Measurements from ENCODE around the gene ABTB2. TPM values are rescaled to one million over a fixed set of nuclear protein-coding genes. Genes with fewer than 3 reads are reported as not detected.
"Not testable (repeated sequence)": the region's sequence is repeated elsewhere in the genome, so short reads cannot be mapped to it uniquely, and the experiment has no call there.

ABTB2 gene
- polyA plus RNA-seq, 1 donor from 2014 or later: 0.68 TPM

- no peak overlapping the region for H2AFZ ChIP-seq (ENCODE audit: low read depth, low read length)
These were observed 37.0 kb upstream of the ABTB2 start for GRCh38 chr11:34394771-34395300.

GRCh38 chr11:34387653-34388052 lies 29.8 kb upstream of the ABTB2 start:
- Histone ChIP-seq H3K9me3 (ENCODE audit: low read length) (no peaks in the 10 kb centered on the region), H3K36me3 (ENCODE audit: insufficient read depth, low read length) (no peaks in the 10 kb centered on the region), H3K27ac (ENCODE audit: low read length) (no peak overlapping the region), H3F3A (ENCODE audit: insufficient read depth, low read length, poor library complexity, severe bottlenecking) (no peaks in the 10 kb centered on the region), H3K79me2 (replicated peaks; ENCODE audit: insufficient read depth, low read length) (no peaks in the 10 kb centered on the region), H3K9ac (ENCODE audit: low read length) (no peak overlapping the region), H3K4me3 (ENCODE audit: low read length) (no peak overlapping the region), H3K27me3 (ENCODE audit: insufficient read depth, low read depth, low read length) (no peaks in the 10 kb centered on the region), H2AFZ (ENCODE audit: low read depth, low read length) (no peak overlapping the region), H3K4me2 (ENCODE audit: low read length) (no peak overlapping the region), H3K9me2 (ENCODE audit: insufficient read depth, low read length) (no peaks in the 10 kb centered on the region), H4K20me1 (ENCODE audit: insufficient read depth) (no peaks in the 10 kb centered on the region)
- TF ChIP-seq EZH2 (IDR thresholded peaks at IDR 0.05; ENCODE audit: borderline replicate concordance, insufficient read depth, low read length, poor library complexity, severe bottlenecking): no peak
- no peak for TF ChIP-seq SMC3 (conservative IDR thresholded peaks at IDR 0.05; ENCODE audit: poor library complexity)
- no peak for TF ChIP-seq TAF1 (IDR thresholded peaks at IDR 0.05; ENCODE audit: low read depth)
- no peak for TF ChIP-seq MXI1 (conservative IDR thresholded peaks at IDR 0.05; ENCODE audit: poor library complexity, severe bottlenecking)
- TF ChIP-seq POLR2AphosphoS5 (IDR thresholded peaks at IDR 0.05): no peak
- TF ChIP-seq CTCF (IDR thresholded peaks at IDR 0.05; ENCODE audit: poor library complexity, severe bottlenecking): no peak
- no peak for TF ChIP-seq RAD21 (conservative IDR thresholded peaks at IDR 0.05)
- no peak for TF ChIP-seq EP300 (conservative IDR thresholded peaks at IDR 0.05; ENCODE audit: poor library complexity, severe bottlenecking)

More at GRCh38 chr11:34394771-34395300, 37.0 kb upstream of the ABTB2 start:
- no peak for TF ChIP-seq REST (IDR thresholded peaks at IDR 0.05; ENCODE audit: borderline replicate concordance)
- no peak for TF ChIP-seq CTCF (IDR thresholded peaks at IDR 0.05; ENCODE audit: poor library complexity, severe bottlenecking)
- no peak for TF ChIP-seq POLR2AphosphoS5 (IDR thresholded peaks at IDR 0.05)
- TF ChIP-seq SMC3 (conservative IDR thresholded peaks at IDR 0.05; ENCODE audit: poor library complexity): no peak
- TF ChIP-seq EP300 (conservative IDR thresholded peaks at IDR 0.05; ENCODE audit: poor library complexity, severe bottlenecking): no peak
- TF ChIP-seq RAD21 (conservative IDR thresholded peaks at IDR 0.05): no peak
- no peak for TF ChIP-seq TAF1 (IDR thresholded peaks at IDR 0.05; ENCODE audit: low read depth)
- TF ChIP-seq MXI1 (conservative IDR thresholded peaks at IDR 0.05; ENCODE audit: poor library complexity, severe bottlenecking): no peak
- no peak for TF ChIP-seq EZH2 (IDR thresholded peaks at IDR 0.05; ENCODE audit: borderline replicate concordance, insufficient read depth, low read length, poor library complexity, severe bottlenecking)
- Histone ChIP-seq H3K79me2 (replicated peaks; ENCODE audit: insufficient read depth, low read length) (no peaks in the 10 kb centered on the region), H3K9me2 (ENCODE audit: insufficient read depth, low read length) (no peaks in the 10 kb centered on the region), H3K27ac (ENCODE audit: low read length) (no peak overlapping the region), H3K4me3 (ENCODE audit: low read length) (no peak overlapping the region), H3K4me2 (ENCODE audit: low read length) (no peak overlapping the region), H3K36me3 (ENCODE audit: insufficient read depth, low read length) (no peaks in the 10 kb centered on the region), H3K9me3 (ENCODE audit: low read length) (no peaks in the 10 kb centered on the region), H3K9ac (ENCODE audit: low read length) (no peak overlapping the region), H4K20me1 (ENCODE audit: insufficient read depth) (no peaks in the 10 kb centered on the region), H3K27me3 (ENCODE audit: insufficient read depth, low read depth, low read length) (no peaks in the 10 kb centered on the region), H3F3A (ENCODE audit: insufficient read depth, low read length, poor library complexity, severe bottlenecking) (no peaks in the 10 kb centered on the region)

- not testable (repeated sequence) for H3K4me2 ChIP-seq (ENCODE audit: low read length); H3K27ac ChIP-seq (ENCODE audit: low read length); H3K9me2 ChIP-seq (ENCODE audit: insufficient read depth, low read length); H3F3A ChIP-seq (ENCODE audit: insufficient read depth, low read length, poor library complexity, severe bottlenecking); H3K4me3 ChIP-seq (ENCODE audit: low read length); H3K36me3 ChIP-seq (ENCODE audit: insufficient read depth, low read length); H3K27me3 ChIP-seq (ENCODE audit: insufficient read depth, low read depth, low read length); H3K9me3 ChIP-seq (ENCODE audit: low read length); H3K9ac ChIP-seq (ENCODE audit: low read length); H4K20me1 ChIP-seq (ENCODE audit: insufficient read depth); H2AFZ ChIP-seq (ENCODE audit: low read depth, low read length); H3K79me2 ChIP-seq (replicated peaks; ENCODE audit: insufficient read depth, low read length)
These were observed 28.5 kb upstream of the ABTB2 start for GRCh38 chr11:34386356-34386755.

All from neural cell (in vitro differentiated cells).